ENCODE measurements around the gene VPS13C. TPM values are rescaled to one million over a fixed set of nuclear protein-coding genes. Genes with fewer than 3 reads are reported as not detected.

The VPS13C gene
- total RNA-seq, 1 donor, result 79.8 TPM

- no peak overlapping the region for H3K4me3 ChIP-seq (ENCODE audit: low read depth, low read length)
- no peak for DNase-seq (ENCODE audit: low read depth)
- TF ChIP-seq, protein P1, sequence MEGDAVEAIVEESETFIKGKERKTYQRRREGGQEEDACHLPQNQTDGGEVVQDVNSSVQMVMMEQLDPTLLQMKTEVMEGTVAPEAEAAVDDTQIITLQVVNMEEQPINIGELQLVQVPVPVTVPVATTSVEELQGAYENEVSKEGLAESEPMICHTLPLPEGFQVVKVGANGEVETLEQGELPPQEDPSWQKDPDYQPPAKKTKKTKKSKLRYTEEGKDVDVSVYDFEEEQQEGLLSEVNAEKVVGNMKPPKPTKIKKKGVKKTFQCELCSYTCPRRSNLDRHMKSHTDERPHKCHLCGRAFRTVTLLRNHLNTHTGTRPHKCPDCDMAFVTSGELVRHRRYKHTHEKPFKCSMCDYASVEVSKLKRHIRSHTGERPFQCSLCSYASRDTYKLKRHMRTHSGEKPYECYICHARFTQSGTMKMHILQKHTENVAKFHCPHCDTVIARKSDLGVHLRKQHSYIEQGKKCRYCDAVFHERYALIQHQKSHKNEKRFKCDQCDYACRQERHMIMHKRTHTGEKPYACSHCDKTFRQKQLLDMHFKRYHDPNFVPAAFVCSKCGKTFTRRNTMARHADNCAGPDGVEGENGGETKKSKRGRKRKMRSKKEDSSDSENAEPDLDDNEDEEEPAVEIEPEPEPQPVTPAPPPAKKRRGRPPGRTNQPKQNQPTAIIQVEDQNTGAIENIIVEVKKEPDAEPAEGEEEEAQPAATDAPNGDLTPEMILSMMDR (IDR thresholded peaks at IDR 0.05; ENCODE audit: insufficient read depth, low read length), result no peak
Measured at GRCh38 chr15:62089616-62090015, 29.4 kb upstream of the VPS13C start.

- TF ChIP-seq, protein P1 (IDR thresholded peaks at IDR 0.05; ENCODE audit: insufficient read depth, low read length), result no peak
- no peak overlapping the region for H3K4me3 ChIP-seq (ENCODE audit: low read depth, low read length)
- no peak for DNase-seq (ENCODE audit: low read depth)
Measured at GRCh38 chr15:62088353-62088693, 28.1 kb upstream of the VPS13C start.

DNA sequence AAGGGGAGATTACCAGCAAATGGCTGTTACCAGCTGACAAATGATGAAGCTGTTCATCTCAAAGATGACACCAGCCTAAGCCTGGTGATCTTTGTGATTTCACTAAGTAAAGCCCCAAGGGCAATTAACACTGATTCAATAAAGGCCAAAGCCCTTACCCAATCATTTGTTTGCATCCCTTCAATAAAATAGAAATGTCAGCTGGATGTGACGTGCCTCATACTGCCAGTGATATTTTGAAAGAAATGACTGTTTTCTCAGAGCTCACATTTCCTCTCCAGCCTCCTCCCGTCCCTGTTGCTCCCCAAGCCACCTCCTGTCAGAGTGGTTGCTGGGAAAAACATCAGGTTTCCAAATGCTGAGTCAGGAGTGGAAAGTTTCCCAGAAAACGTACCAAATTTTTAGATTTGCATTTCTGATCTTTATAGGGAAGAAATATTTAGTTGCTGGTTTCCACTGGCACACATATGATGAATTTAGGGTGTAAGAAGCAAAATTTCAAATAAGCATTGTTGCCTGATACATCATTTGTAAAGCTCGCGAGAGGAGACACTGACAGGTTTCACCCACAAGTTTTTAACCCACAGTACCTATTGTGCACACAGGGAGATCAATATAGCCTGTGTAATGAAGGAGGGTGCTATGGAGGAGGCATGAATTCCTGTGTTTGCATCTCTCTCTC lies 27.6 kb upstream of the VPS13C start:
- DNase-seq (ENCODE audit: low read depth), result peak; percentile 72
- no peak overlapping the region for H3K4me3 ChIP-seq (ENCODE audit: low read depth, low read length)
- TF ChIP-seq, protein P1 (IDR thresholded peaks at IDR 0.05; ENCODE audit: insufficient read depth, low read length), result no peak

- H3K4me3 ChIP-seq (ENCODE audit: low read depth, low read length), result no peak overlapping the region
- TF ChIP-seq, protein P1 (IDR thresholded peaks at IDR 0.05; ENCODE audit: insufficient read depth, low read length), result no peak
- DNase-seq (ENCODE audit: low read depth), result no peak
Measured at GRCh38 chr15:62085740-62086139, 25.5 kb upstream of the VPS13C start.

GRCh38 chr15:62083194-62084154 lies 23.2 kb upstream of the VPS13C start:
- TF ChIP-seq, protein P1 (IDR thresholded peaks at IDR 0.05; ENCODE audit: insufficient read depth, low read length), result no peak
- H3K4me3 ChIP-seq (ENCODE audit: low read depth, low read length), result no peak overlapping the region
- no peak for DNase-seq (ENCODE audit: low read depth)

- no peak overlapping the region for H3K4me3 ChIP-seq (ENCODE audit: low read depth, low read length)
- TF ChIP-seq, protein P1 (IDR thresholded peaks at IDR 0.05; ENCODE audit: insufficient read depth, low read length), result no peak
- DNase-seq (ENCODE audit: low read depth), result no peak
Measured at GRCh38 chr15:62079594-62079993, 19.3 kb upstream of the VPS13C start.

Data from fibroblast of the aortic adventitia (primary cell).